Thyroid gland (tissue), 4 donors: ENCODE results near the gene FNIP1.

Experiments
- POLR2A ChIP-seq, 2 donors: fragments of 450-650 bp; IDR thresholded peaks; one replicate each; pipeline ENCODE4 v1.6.1; 2017; ENCODE audit warnings: antibody characterized with exemption in 2 of 2, mild to moderate bottlenecking in 2 of 2, moderate library complexity in 1 of 2
- TF ChIP-seq, protein P1 (sequence below), 6 experiments: fragments of 200-600 bp in 3 of 6; fragments of 450-650 bp in 3 of 6; sonication (generic) in 3 of 6; IDR thresholded peaks; one replicate each; pipeline ENCODE4 v1.5.1; 2016 to 2019; ENCODE audit warnings: antibody characterized with exemption in 6 of 6, mild to moderate bottlenecking in 2 of 6, inconsistent platforms in 1 of 6, moderate library complexity in 1 of 6

DNA sequence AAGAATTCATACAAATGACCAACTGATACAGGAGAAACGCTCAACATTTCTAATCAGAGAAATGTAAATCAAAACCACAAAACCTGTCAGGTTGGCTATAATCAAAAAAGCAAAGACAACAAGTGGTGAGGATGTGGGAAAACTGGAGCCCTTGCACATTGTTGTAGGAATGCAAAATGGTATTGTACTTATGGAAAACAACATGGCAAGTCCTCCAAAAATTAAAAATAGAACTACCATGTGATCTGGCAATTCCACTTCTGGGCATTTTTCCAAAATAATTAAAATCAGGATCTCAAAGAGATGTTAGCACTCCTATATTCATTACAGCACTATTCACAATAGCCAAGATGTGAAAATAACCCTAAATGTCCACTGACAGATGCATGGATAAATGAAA, 76.1 kb downstream of the FNIP1 start:
- TF ChIP-seq, protein P1, sequence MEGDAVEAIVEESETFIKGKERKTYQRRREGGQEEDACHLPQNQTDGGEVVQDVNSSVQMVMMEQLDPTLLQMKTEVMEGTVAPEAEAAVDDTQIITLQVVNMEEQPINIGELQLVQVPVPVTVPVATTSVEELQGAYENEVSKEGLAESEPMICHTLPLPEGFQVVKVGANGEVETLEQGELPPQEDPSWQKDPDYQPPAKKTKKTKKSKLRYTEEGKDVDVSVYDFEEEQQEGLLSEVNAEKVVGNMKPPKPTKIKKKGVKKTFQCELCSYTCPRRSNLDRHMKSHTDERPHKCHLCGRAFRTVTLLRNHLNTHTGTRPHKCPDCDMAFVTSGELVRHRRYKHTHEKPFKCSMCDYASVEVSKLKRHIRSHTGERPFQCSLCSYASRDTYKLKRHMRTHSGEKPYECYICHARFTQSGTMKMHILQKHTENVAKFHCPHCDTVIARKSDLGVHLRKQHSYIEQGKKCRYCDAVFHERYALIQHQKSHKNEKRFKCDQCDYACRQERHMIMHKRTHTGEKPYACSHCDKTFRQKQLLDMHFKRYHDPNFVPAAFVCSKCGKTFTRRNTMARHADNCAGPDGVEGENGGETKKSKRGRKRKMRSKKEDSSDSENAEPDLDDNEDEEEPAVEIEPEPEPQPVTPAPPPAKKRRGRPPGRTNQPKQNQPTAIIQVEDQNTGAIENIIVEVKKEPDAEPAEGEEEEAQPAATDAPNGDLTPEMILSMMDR (IDR thresholded peaks at IDR 0.05) = no peak
- no peak for TF ChIP-seq POLR2A (IDR thresholded peaks at IDR 0.05)
